Measurements from ENCODE around the gene C14orf180.

C14orf180 gene

DNA sequence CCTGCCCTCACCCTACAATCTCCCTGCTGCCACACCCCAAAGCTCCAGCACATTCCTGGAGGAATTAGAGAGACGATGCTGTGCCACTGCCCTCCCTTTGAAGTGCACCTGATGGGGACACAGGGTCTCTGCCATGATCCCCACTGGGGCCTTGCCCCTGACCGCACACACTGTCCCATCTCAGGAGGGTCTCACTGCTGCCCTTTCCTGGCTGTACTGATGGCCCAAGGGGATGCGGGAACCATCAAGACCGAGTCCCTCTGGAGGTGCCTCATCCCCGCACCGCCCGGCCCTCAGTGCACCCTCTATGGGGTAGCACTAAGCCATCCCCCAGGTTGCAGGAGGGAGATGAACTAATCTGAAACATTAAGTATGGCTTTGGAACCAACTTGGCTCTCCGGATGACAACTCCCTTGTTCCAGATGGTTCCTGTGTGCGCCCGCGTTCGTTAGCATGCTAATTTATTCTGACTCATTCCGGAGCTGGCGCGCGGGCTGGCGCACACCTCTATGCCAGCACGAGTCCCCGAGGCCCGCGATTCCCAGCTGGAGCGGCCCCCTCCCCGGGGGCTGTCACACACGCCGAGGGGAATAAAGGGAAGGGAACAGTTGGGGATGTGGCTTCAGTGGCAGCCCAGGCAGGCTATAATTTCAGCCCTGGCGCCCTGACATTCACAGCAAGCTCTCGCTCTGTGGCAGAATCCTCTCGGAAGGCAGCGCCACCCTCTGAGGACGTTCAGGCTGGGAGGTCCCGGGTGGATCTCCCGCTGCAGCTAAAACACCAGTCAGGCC, 34.2 kb upstream of the C14orf180 start:
- Histone ChIP-seq H3K4me1 (ENCODE audit: control insufficient read depth, insufficient read depth, low read length) (peaks cover 13% of the 10 kb centered on the region), H3K27ac (ENCODE audit: low read depth, low read length) (no peak overlapping the region), H3K9ac (ENCODE audit: low read depth, low read length) (no peak overlapping the region), H3K36me3 (ENCODE audit: control insufficient read depth, insufficient read depth, low read length) (no peaks in the 10 kb centered on the region), H3K4me3 (ENCODE audit: low read depth, low read length) (no peak overlapping the region), H3K27me3 (ENCODE audit: control insufficient read depth, insufficient read depth, low read length) (no peaks in the 10 kb centered on the region), H3K9me3 (ENCODE audit: control insufficient read depth, insufficient read depth, low read length) (peaks cover 2% of the 10 kb centered on the region; the same call in 1 of the 2 replicates)

DNA sequence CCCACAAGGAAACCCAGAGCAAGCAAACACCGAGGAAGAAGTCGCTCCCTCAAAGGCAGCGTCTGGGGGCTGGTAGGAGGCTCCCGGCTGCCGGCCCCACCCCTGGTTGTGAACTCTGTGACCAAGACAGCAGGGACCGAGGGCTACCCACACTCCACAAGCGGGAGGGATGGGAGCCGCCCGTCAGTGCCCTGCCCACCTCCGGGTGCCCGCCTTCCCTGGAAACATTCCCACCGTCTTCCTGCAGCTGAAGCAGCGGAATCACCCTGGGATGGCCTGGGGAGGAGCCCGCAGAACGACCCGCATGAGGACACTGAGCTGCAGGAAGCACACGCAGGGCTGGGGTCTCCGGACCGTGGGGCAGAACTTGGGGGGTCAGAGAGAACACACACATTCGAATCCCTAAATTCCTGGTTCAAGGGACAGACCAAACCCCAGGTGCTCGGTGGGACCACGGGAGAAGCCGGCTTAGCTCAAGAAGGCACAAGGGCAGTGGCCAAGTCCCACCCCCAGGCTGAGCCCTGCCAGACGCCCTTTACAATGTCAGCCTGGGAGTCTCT, 33.5 kb upstream of the C14orf180 start:
- Histone ChIP-seq H3K27ac (ENCODE audit: low read depth, low read length) (no peak overlapping the region), H3K9ac (ENCODE audit: low read depth, low read length) (no peak overlapping the region), H3K4me3 (ENCODE audit: low read depth, low read length) (no peak overlapping the region), H3K36me3 (ENCODE audit: control insufficient read depth, insufficient read depth, low read length) (no peaks in the 10 kb centered on the region), H3K27me3 (ENCODE audit: control insufficient read depth, insufficient read depth, low read length) (no peaks in the 10 kb centered on the region), H3K4me1 (ENCODE audit: control insufficient read depth, insufficient read depth, low read length) (peaks cover 13% of the 10 kb centered on the region), H3K9me3 (ENCODE audit: control insufficient read depth, insufficient read depth, low read length) (peaks cover 2% of the 10 kb centered on the region; the same call in 1 of the 2 replicates)

DNA sequence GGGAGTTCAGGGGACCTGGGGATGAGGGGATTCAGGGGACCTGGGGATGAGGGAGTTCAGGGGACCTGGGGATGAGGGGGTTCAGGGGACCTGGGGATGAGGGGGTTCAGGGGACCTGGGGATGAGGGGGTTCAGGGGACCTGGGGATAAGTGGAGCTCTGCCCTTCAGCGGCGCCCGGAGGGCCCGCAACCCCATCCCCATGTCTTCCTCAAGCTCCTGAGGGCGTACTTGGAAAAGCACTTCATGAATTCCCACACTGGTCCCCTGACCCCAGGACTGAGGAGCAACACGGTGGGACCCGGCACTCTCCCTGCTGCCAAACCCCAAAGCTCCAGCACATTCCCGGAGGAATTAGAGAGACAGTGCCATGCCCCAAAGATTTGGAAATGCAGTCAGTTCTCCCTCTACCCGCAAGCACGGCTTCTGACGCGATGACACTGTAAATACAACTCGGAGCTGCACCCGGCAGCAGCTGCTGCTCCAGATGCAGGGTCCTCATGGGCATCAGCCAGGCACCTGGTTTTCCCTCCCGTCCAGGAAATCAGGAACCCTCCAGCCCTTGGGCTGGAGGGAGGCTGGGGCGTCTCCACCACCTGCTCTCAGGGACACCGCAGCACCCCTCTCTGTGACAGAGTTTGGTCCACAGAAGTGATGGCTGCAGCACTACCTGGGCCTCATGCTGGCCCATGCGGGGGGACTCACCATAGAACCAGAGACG, 32.8 kb upstream of the C14orf180 start:
- H3K4me1 ChIP-seq (ENCODE audit: control insufficient read depth, insufficient read depth, low read length), result peaks cover 13% of the 10 kb centered on the region
- H3K9ac ChIP-seq (ENCODE audit: low read depth, low read length), result no peak overlapping the region
- H3K36me3 ChIP-seq (ENCODE audit: control insufficient read depth, insufficient read depth, low read length), result no peaks in the 10 kb centered on the region
- peaks cover 2% of the 10 kb centered on the region; the same call in 1 of the 2 replicates for H3K9me3 ChIP-seq (ENCODE audit: control insufficient read depth, insufficient read depth, low read length)
- no peak overlapping the region for H3K27ac ChIP-seq (ENCODE audit: low read depth, low read length)
- H3K27me3 ChIP-seq (ENCODE audit: control insufficient read depth, insufficient read depth, low read length), result no peaks in the 10 kb centered on the region
- no peak overlapping the region for H3K4me3 ChIP-seq (ENCODE audit: low read depth, low read length)

DNA sequence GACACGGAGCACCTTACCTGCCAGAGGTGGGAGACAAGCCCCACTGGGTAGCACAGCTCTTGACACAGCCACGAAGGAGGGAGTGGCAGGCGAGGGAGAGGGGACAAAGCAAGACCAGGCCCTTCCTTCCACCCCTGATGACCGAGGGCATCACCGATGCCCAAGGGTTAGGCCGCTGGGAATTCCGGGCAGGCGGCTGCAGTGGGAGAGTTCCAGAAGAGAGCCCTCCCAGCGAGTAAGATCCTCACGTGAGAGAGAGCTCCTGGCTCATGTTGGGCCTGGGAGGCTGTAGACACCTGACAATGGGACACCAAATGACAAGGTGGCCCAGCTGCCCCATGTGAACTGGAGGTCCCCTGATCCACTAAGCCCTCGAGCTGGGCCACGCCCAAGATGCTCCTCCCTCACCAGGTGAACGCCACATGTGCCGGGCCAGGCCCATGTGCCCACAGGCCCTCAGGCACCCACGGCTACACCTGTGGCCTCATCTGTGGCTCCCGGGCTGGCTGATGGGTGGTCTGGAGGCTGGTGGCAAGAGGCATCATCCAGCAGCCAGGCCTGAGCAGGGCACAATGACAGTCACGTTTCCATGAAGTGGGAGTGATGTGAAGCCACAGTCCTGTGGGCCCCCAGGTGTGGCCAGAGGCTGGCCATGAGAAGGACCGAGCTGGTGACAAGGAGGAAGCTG, 32.1 kb upstream of the C14orf180 start:
- H3K9me3 ChIP-seq (ENCODE audit: control insufficient read depth, insufficient read depth, low read length), result peaks cover 2% of the 10 kb centered on the region; the same call in 1 of the 2 replicates
- peaks cover 13% of the 10 kb centered on the region for H3K4me1 ChIP-seq (ENCODE audit: control insufficient read depth, insufficient read depth, low read length)
- no peaks in the 10 kb centered on the region for H3K27me3 ChIP-seq (ENCODE audit: control insufficient read depth, insufficient read depth, low read length)
- no peak overlapping the region for H3K4me3 ChIP-seq (ENCODE audit: low read depth, low read length)
- no peaks in the 10 kb centered on the region for H3K36me3 ChIP-seq (ENCODE audit: control insufficient read depth, insufficient read depth, low read length)
- no peak overlapping the region for H3K9ac ChIP-seq (ENCODE audit: low read depth, low read length)
- no peak overlapping the region for H3K27ac ChIP-seq (ENCODE audit: low read depth, low read length)

DNA sequence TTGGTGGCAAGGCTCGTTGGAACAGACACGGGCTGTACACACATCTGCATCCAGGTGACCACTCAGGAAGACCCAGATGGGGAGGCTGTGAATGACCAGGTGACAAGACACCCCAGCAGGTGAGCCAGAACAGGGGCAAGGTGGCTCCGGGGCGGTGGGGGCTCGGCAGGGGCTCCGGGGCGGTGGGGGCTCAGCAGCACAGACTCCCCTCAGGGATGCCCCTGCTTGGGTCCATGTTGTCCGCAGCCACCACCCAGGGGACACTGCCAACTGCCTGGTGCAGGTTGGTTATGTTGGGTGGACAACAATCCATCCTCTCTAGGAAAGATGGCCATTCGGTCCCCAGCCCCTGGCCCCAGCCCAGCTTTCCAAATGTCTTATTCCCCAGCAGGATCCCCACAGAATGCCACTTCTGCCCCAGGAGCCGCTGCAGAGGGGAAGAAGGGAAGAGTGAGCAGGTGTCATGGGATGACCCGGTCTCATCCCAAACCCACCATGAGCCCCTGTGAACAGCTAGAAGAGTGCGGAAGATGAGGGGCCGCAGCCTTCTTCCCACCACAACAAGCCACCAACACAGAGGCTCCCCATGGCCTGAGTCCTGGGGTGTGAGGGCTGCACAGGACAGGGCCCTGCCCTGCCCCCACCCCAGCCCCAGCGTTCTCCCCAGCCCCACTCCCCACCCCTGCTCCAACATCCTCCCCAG, 31.4 kb upstream of the C14orf180 start:
- no peak overlapping the region for H3K27ac ChIP-seq (ENCODE audit: low read depth, low read length)
- H3K27me3 ChIP-seq (ENCODE audit: control insufficient read depth, insufficient read depth, low read length), result no peaks in the 10 kb centered on the region
- H3K9me3 ChIP-seq (ENCODE audit: control insufficient read depth, insufficient read depth, low read length), result peaks cover 2% of the 10 kb centered on the region; the same call in 1 of the 2 replicates

DNA sequence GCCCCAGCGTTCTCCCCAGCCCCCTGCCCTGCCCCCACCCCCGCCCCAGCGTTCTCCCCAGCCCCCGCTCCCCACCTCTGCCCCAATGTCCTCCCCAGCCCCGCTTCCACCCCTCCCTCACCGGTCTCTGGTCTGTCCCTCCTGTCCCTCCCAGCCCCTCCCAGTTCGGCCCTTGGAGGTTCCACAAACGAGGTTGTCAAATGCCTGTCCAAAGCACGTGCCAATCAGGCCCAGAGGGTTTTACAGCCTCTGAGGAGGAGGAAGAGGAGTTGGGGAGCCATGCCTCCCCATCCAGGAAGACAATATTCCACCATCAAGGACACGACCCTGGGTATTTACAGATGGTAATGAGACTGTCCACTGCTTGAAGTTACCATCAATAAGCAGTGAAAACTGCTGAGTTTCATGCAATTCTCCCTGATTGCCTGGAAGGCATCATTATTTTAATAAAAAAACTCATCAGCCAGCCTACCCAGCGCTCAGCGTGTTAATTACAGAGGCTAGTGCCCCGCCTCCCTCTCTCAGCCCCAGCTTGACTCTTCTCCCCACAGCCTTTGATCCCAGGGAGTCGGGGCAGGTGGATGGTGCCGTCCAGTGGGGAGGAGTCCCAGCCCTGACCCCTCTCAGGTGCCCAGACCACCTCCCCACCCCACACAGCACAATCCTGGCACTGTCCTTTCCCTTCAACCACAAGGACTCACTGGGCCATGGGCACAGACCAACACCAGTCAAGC, 30.6 kb upstream of the C14orf180 start:
- no peak overlapping the region for H3K9ac ChIP-seq (ENCODE audit: low read depth, low read length)
- H3K4me1 ChIP-seq (ENCODE audit: control insufficient read depth, insufficient read depth, low read length), result peaks cover 8% of the 10 kb centered on the region; the same call in 1 of the 2 replicates
- peaks cover 2% of the 10 kb centered on the region; the same call in 1 of the 2 replicates for H3K9me3 ChIP-seq (ENCODE audit: control insufficient read depth, insufficient read depth, low read length)
- H3K36me3 ChIP-seq (ENCODE audit: control insufficient read depth, insufficient read depth, low read length), result no peaks in the 10 kb centered on the region
- no peak overlapping the region for H3K4me3 ChIP-seq (ENCODE audit: low read depth, low read length)
- no peaks in the 10 kb centered on the region for H3K27me3 ChIP-seq (ENCODE audit: control insufficient read depth, insufficient read depth, low read length)
- H3K27ac ChIP-seq (ENCODE audit: low read depth, low read length), result no peak overlapping the region

More for the DNA sequence above, 31.4 kb upstream of the C14orf180 start:
- no peak overlapping the region for H3K4me3 ChIP-seq (ENCODE audit: low read depth, low read length)
- peaks cover 8% of the 10 kb centered on the region; the same call in 1 of the 2 replicates for H3K4me1 ChIP-seq (ENCODE audit: control insufficient read depth, insufficient read depth, low read length)
- no peaks in the 10 kb centered on the region for H3K36me3 ChIP-seq (ENCODE audit: control insufficient read depth, insufficient read depth, low read length)
- H3K9ac ChIP-seq (ENCODE audit: low read depth, low read length), result no peak overlapping the region

DNA sequence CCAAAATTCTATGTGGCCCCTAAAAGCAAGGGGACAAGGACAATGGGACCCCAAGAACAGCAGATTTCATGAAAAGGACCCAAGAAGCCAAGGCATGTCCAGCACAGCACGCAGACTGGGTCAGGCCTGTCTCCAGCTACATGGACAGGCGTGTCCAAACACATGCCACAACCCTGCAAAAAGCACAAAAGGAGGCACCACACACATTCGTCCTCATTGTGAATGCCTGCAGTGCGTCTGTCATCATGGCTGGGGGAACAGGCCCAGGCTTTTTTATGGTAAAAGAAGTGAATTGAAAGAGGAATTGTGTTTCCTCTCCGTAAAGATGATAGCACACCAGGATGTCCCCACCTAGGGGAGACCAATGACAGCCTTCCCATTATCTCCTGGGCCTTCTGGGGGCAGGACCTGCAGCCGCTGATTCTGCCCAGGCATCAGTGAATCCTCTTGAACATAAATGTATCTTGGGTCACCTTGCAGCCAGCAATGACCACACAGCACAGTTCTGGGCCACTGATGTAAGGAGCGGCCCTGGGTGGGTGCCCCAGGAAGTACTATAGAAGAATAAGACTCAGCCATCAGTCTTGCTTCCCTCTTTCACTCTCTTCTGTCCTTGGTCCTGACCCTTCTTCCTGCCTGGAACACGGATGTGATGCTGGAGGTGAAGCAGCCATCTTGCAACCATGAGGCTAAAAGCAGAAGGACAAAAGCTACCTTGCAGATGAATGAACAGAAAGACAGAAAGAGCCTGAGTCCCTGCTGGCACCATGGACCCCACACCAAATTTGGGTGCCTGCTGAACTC, 29.8 kb upstream of the C14orf180 start:
- no peaks in the 10 kb centered on the region for H3K27me3 ChIP-seq (ENCODE audit: control insufficient read depth, insufficient read depth, low read length)
- H3K4me1 ChIP-seq (ENCODE audit: control insufficient read depth, insufficient read depth, low read length), result peaks cover 8% of the 10 kb centered on the region; the same call in 1 of the 2 replicates
- no peaks in the 10 kb centered on the region for H3K36me3 ChIP-seq (ENCODE audit: control insufficient read depth, insufficient read depth, low read length)
- no peak overlapping the region for H3K4me3 ChIP-seq (ENCODE audit: low read depth, low read length)
- no peak overlapping the region for H3K27ac ChIP-seq (ENCODE audit: low read depth, low read length)
- no peak overlapping the region for H3K9ac ChIP-seq (ENCODE audit: low read depth, low read length)
- peaks cover 2% of the 10 kb centered on the region; the same call in 1 of the 2 replicates for H3K9me3 ChIP-seq (ENCODE audit: control insufficient read depth, insufficient read depth, low read length)

DNA sequence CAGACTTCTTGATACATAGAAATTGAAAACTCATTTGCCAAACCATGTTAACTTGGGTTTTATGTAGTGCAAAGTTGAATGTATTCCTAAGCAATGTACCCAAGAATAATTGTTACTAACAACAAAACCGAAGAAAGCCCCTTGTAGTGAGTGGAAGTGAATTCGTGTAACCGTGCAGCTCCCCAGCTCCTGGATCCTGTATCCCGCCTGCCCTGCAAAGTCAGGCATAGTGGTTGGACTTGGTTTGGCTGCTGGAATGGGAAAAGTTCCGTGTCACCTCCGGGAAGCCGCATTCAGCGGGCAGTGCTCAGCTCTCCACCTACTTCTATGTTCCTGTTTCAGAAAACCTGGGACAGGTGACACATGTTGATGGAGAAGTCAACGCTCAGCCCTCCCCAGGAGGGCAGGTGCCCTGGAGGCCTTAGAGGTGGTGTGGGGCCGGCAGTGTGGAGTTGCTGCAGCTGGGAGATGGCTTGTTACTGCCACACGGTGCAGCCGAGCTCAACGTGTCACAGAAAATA, 29.2 kb upstream of the C14orf180 start:
- no peak overlapping the region for H3K4me3 ChIP-seq (ENCODE audit: low read depth, low read length)

More for the DNA sequence above, 29.2 kb upstream of the C14orf180 start:
- Histone ChIP-seq H3K27ac (ENCODE audit: low read depth, low read length) (no peak overlapping the region), H3K27me3 (ENCODE audit: control insufficient read depth, insufficient read depth, low read length) (no peaks in the 10 kb centered on the region), H3K9me3 (ENCODE audit: control insufficient read depth, insufficient read depth, low read length) (peaks cover 2% of the 10 kb centered on the region; the same call in 1 of the 2 replicates), H3K4me1 (ENCODE audit: control insufficient read depth, insufficient read depth, low read length) (peaks cover 8% of the 10 kb centered on the region; the same call in 1 of the 2 replicates), H3K36me3 (ENCODE audit: control insufficient read depth, insufficient read depth, low read length) (no peaks in the 10 kb centered on the region), H3K9ac (ENCODE audit: low read depth, low read length) (no peak overlapping the region)

Measured in HUES48 (cell line).